Esophagus muscularis mucosa (tissue), 4 donors: ENCODE results near the gene LUC7L2. TPM values are rescaled to one million over a fixed set of nuclear protein-coding genes. Genes with fewer than 3 reads are reported as not detected.
"Not testable (repeated sequence)": the region's sequence is repeated elsewhere in the genome, so short reads cannot be mapped to it uniquely, and the experiment has no call there.

Experiments
- DNase-seq: peaks from one replicate; pipeline ENCODE4 v3.0.0-alpha.2; 2017; ENCODE audit errors: extremely low spot score
- H3K27ac ChIP-seq, 4 donors: fragments of 200-600 bp; sonication (generic); replicated peaks in 1 of 4; 1 replicate in 3 of 4; 2 replicates in 1 of 4; pipeline ENCODE4 v1.5.1; 2016 to 2019; ENCODE audit warnings: mild to moderate bottlenecking in 1 of 4
- H3K27me3 ChIP-seq, 4 donors: fragments of 200-600 bp; sonication (generic); one replicate each; pipeline versions ENCODE4 v1.5.1 to v1.6.0; 2016 to 2019
- H3K36me3 ChIP-seq, 4 donors: fragments of 200-600 bp; sonication (generic); one replicate each; pipeline ENCODE4 v1.5.1; 2016 to 2019
- H3K4me1 ChIP-seq, 4 donors: fragments of 200-600 bp; sonication (generic); one replicate each; pipeline ENCODE4 v1.5.1; 2016 to 2019
- H3K4me3 ChIP-seq, 4 donors: fragments of 200-600 bp; sonication (generic); 1 replicate in 2 of 4; 2 replicates in 2 of 4; pipeline ENCODE4 v1.5.1; 2016 to 2019; ENCODE audit warnings: mild to moderate bottlenecking in 4 of 4, moderate library complexity in 1 of 4
- H3K9me3 ChIP-seq, 4 donors: fragments of 200-600 bp; sonication (generic); 1 replicate in 3 of 4; 2 replicates in 1 of 4; pipeline ENCODE4 v1.5.1; 2016 to 2019
- EP300 ChIP-seq: sonication (generic); formaldehyde crosslinking; IDR thresholded peaks from one replicate; pipeline ENCODE4 v1.6.1; 2017; ENCODE audit warnings: antibody characterized with exemption
- POLR2A ChIP-seq: fragments of 450-650 bp; IDR thresholded peaks from one replicate; pipeline ENCODE4 v1.6.1; 2017; ENCODE audit warnings: antibody characterized with exemption, moderate library complexity, mild to moderate bottlenecking, low read depth
- POLR2AphosphoS5 ChIP-seq, 2 donors: sonication (generic); formaldehyde crosslinking; IDR thresholded peaks; one replicate each; pipeline ENCODE4 v1.6.1; 2017; ENCODE audit warnings: antibody characterized with exemption in 2 of 2
- WGBS: methylation state at CpG from one replicate; pipeline ENCODE4 v1.1.5; 2018; 5-methylcytosine and 5-hydroxymethylcytosine counted together
- intact Hi-C: fragments of 100-400 bp; cut with DNase I; formaldehyde crosslinking; loops from one replicate; pipeline ENCODE4 v1.15.1; 2023
- total RNA-seq, 4 donors: library from RNA; depleted of rRNA; stranded (reverse); fragments of >200 nt; gene quantifications; one replicate each; pipeline versions ENCODE4 v1.1.0 to v1.2.1, GENCODE V29; 2016
- TF ChIP-seq, protein P1 (sequence below), 3 experiments: fragments of 200-600 bp in 2 of 3; fragments of 450-650 bp in 1 of 3; sonication (generic) in 2 of 3; IDR thresholded peaks; one replicate each; pipeline ENCODE4 v1.5.1; 2017 to 2019; ENCODE audit warnings: antibody characterized with exemption in 3 of 3, mild to moderate bottlenecking in 2 of 3, moderate library complexity in 1 of 3

The LUC7L2 gene
- total RNA-seq, 4 donors from 2014 or later, result 56.0 to 63.7 (median 58.3) TPM

DNA sequence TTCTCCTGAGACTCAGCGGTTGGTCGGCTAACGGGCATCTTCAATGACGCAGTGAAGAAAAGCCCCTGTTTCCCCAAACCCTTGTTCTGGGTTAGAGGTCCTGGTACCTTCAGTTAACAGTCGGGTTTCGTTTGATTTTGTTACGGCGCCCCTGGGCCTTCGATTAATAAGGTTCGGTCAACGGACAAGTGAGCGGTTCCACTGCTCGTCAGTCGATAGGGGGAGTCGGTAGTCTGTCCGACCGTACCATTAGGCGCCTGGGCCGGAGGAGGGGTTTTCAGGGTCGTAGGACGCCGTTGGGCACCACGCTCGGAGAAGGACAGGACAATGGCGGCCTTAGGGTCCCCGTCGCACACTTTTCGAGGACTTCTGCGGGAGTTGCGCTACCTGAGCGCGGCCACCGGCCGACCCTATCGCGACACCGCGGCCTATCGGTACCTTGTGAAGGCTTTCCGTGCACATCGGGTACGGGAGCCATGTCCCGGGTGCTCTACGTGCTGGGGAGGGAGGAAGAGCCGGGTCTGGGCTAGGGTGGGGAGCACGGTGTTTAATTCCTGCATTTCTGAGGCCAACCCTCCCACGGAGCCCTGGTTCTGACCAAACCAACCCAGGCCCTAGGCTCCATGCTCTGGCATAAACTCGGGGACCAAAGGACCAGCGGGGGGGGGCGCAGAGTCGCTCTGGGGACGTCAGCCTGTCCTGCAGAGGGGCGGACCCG, 18.5 kb upstream of the LUC7L2 start, which contains the start of gene FMC1:
Gene FMC1, plus strand, starts transcription at position 280 of the 718 bp plus-strand sequence. Its CDS starts 48 bp downstream, at position 328.
- TF ChIP-seq POLR2AphosphoS5 (IDR thresholded peaks at IDR 0.05) (peak; percentile 44 to 92), EP300 (no peak), POLR2A (peak; percentile 70)
- TF ChIP-seq, protein P1, sequence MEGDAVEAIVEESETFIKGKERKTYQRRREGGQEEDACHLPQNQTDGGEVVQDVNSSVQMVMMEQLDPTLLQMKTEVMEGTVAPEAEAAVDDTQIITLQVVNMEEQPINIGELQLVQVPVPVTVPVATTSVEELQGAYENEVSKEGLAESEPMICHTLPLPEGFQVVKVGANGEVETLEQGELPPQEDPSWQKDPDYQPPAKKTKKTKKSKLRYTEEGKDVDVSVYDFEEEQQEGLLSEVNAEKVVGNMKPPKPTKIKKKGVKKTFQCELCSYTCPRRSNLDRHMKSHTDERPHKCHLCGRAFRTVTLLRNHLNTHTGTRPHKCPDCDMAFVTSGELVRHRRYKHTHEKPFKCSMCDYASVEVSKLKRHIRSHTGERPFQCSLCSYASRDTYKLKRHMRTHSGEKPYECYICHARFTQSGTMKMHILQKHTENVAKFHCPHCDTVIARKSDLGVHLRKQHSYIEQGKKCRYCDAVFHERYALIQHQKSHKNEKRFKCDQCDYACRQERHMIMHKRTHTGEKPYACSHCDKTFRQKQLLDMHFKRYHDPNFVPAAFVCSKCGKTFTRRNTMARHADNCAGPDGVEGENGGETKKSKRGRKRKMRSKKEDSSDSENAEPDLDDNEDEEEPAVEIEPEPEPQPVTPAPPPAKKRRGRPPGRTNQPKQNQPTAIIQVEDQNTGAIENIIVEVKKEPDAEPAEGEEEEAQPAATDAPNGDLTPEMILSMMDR (IDR thresholded peaks at IDR 0.05), result peak in 2 of 3 experiments; percentile 32 to 55
- WGBS, result 0% methylated on average over 43 of the region's 54 CpGs
- peaks cover 0 to 10% (median 7%) of the 10 kb centered on the region in 4 donors for H3K36me3 ChIP-seq
- peaks cover 9 to 20% (median 18%) of the 10 kb centered on the region in 4 donors for H3K4me1 ChIP-seq
- DNase-seq, result peak; percentile 98
- intact Hi-C loops, result no loop called here
- H3K9me3 ChIP-seq, result peaks cover 0 to 8% (median 2%) of the 10 kb centered on the region in 4 donors
- peak within 1 kb of the TSS; percentile 75 to 92 (median 78) for H3K4me3 ChIP-seq
- no peaks in the 10 kb centered on the region for H3K27me3 ChIP-seq
- peak within 1 kb of the TSS; percentile 97 to 100 (median 98) for H3K27ac ChIP-seq

DNA sequence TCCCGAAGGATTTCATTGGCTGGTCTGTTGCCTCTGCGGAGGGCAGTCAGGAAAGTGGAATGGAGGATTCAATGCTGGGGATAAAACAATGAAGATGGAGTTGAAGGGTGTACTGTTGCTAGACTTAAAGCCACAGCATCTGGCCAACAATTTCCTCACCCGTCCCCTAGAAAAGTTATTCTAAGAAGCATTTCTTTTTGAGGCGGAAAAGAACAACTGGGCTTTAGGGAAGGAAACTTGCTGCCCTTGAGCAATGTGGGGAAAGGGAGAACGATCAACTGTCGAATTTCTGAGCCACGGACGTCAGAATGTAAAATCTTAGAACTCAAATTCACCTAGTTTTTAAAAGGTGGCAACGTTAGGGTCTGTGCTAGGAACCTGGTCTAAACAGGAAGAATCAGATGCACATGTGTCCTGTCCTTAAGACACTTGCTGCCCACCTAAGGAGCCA, 17.9 kb upstream of the LUC7L2 start:
- no peaks in the 10 kb centered on the region for H3K27me3 ChIP-seq
- H3K4me1 ChIP-seq, result peaks cover 9 to 20% (median 18%) of the 10 kb centered on the region in 4 donors
- H3K27ac ChIP-seq, result peak overlapping the region; percentile 97 to 100 (median 98)
- peaks cover 0 to 8% (median 2%) of the 10 kb centered on the region in 4 donors for H3K9me3 ChIP-seq
- peak overlapping the region; percentile 75 to 92 (median 78) for H3K4me3 ChIP-seq
- intact Hi-C loops, result loop anchor here (2.0 kb wide), 1 partner anchor 17 kb away; the partner anchor contains the start of gene LUC7L2
- DNase-seq, result no peak
- 0% methylated on average over 9 of the region's 9 CpGs for WGBS
- H3K36me3 ChIP-seq, result peaks cover 0 to 16% (median 13%) of the 10 kb centered on the region in 4 donors
- TF ChIP-seq POLR2AphosphoS5 (IDR thresholded peaks at IDR 0.05) (peak in 1 of 2 donors; percentile 83), POLR2A (no peak)

DNA sequence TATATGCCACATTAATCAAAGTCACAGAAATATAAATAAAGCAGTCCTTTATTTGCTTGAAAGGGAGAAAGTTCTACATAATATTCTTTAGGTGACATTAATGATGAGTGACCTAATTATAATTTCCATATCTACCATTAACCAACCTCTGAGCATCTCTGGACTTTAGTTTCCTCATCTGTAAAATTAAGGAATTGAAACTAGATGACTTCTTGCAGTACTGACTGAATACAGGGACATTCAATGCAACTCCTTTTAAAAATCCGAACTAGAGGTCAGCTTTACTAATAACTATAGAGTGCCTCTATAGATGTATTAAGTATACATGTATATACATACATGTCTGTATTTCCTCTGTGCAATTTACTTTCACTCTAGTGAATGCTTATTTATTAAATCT, 14.7 kb upstream of the LUC7L2 start:
- 84% methylated on average over 1 of the region's 1 CpG for WGBS
- H3K36me3 ChIP-seq, result peaks cover 0 to 43% (median 23%) of the 10 kb centered on the region in 4 donors
- intact Hi-C loops, result no loop called here
- H3K27me3 ChIP-seq, result no peaks in the 10 kb centered on the region
- TF ChIP-seq POLR2AphosphoS5 (IDR thresholded peaks at IDR 0.05), result no peak
- TF ChIP-seq, protein P1 (IDR thresholded peaks at IDR 0.05), result no peak
- no peak for TF ChIP-seq POLR2A
- TF ChIP-seq EP300, result no peak
- H3K4me1 ChIP-seq, result peaks cover 9 to 20% (median 18%) of the 10 kb centered on the region in 4 donors
- no peak for DNase-seq
- H3K27ac ChIP-seq, result no peak overlapping the region
- peaks cover 0 to under 1% (median 0%) of the 10 kb centered on the region in 4 donors for H3K9me3 ChIP-seq
- H3K4me3 ChIP-seq, result no peak overlapping the region

DNA sequence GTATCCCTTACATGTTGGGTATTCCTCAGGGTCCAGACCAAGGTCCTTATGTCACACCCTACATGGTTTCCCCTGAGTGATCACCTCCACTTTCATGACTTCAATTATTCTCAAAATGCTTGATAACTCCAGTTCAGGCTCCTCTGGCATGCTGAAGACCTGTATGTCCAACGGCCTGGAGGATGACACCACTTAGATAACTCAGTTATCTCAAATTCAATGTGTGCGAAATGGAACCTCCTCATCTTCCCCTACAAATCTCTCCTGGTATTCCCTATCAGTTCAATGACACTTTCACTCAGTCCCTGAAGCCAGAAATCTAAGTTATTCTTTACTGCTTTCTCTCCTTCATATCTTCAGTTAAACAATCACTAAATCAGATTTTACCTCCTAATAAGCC, 8.7 kb upstream of the LUC7L2 start:
- TF ChIP-seq POLR2AphosphoS5 (IDR thresholded peaks at IDR 0.05) (no peak), EP300 (no peak), POLR2A (no peak)
- Histone ChIP-seq H3K4me3 (no peak overlapping the region), H3K4me1 (no peaks in the 10 kb centered on the region), H3K9me3 (no peaks in the 10 kb centered on the region), H3K27ac (no peak overlapping the region), H3K27me3 (no peaks in the 10 kb centered on the region), H3K36me3 (peaks cover 0 to 55% (median 25%) of the 10 kb centered on the region in 4 donors)
- intact Hi-C loops, result no loop called here
- WGBS, result 95% methylated on average over 2 of the region's 2 CpGs
- DNase-seq, result no peak

DNA sequence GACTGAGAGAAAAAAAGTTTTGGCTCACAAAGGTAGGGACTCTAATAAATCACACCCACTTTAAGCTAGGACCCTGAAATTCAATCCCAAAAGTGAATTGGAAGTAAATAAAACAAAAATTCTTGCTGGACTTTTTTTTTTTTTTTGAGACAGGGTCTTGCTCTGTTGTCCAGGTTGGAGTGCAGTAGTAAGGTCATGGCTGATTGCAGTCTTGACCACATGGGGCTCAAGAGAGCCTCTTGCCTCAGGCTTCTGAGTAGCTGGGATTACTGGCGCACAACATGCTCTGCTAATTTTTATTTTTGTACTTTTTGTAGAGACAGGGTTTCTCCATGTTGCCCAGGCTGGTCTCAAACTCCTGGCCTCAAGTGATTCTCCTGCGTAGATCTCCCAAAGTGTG, 5.0 kb upstream of the LUC7L2 start:
- H3K27ac ChIP-seq, result no peak overlapping the region
- TF ChIP-seq POLR2AphosphoS5 (IDR thresholded peaks at IDR 0.05) (no peak), EP300 (no peak)
- WGBS, result 97% methylated on average over 2 of the region's 2 CpGs
- intact Hi-C loops, result no loop called here
- no peak for DNase-seq
- peaks cover 0 to 11% (median 10%) of the 10 kb centered on the region in 4 donors for H3K4me1 ChIP-seq
- H3K4me3 ChIP-seq, result no peak overlapping the region
- H3K27me3 ChIP-seq, result no peaks in the 10 kb centered on the region
- peaks cover 0 to 23% (median 9%) of the 10 kb centered on the region in 4 donors for H3K36me3 ChIP-seq
- H3K9me3 ChIP-seq, result no peaks in the 10 kb centered on the region

DNA sequence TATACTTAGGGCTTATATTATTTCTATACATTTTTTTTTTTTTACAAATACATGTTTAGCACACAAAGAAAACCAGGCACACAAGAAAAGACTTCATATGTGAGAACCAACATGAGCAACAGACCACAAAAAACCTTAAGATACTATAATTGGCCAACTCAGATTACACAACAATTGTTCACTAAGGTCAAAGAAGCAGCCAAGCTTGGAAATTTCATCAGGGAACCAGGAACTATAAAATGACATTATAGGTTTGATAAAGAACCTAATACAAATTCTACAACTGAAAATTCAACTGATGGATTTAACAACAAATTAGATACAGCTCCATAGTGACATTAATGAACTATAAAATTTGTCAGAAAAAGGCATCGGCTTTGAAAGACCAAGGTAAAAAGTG, 4.4 kb upstream of the LUC7L2 start:
- Histone ChIP-seq H3K27me3 (no peaks in the 10 kb centered on the region), H3K36me3 (peaks cover 0 to 17% (median 8%) of the 10 kb centered on the region in 4 donors), H3K4me1 (peaks cover 0 to 11% (median 10%) of the 10 kb centered on the region in 4 donors), H3K27ac (no peak overlapping the region), H3K4me3 (no peak overlapping the region), H3K9me3 (no peaks in the 10 kb centered on the region)
- DNase-seq, result no peak
- intact Hi-C loops, result no loop called here
- TF ChIP-seq POLR2AphosphoS5 (IDR thresholded peaks at IDR 0.05), result no peak
- no peak for TF ChIP-seq EP300
- no peak for TF ChIP-seq POLR2A
- TF ChIP-seq, protein P1 (IDR thresholded peaks at IDR 0.05), result no peak
- WGBS, result 94% methylated on average over 1 of the region's 1 CpG

DNA sequence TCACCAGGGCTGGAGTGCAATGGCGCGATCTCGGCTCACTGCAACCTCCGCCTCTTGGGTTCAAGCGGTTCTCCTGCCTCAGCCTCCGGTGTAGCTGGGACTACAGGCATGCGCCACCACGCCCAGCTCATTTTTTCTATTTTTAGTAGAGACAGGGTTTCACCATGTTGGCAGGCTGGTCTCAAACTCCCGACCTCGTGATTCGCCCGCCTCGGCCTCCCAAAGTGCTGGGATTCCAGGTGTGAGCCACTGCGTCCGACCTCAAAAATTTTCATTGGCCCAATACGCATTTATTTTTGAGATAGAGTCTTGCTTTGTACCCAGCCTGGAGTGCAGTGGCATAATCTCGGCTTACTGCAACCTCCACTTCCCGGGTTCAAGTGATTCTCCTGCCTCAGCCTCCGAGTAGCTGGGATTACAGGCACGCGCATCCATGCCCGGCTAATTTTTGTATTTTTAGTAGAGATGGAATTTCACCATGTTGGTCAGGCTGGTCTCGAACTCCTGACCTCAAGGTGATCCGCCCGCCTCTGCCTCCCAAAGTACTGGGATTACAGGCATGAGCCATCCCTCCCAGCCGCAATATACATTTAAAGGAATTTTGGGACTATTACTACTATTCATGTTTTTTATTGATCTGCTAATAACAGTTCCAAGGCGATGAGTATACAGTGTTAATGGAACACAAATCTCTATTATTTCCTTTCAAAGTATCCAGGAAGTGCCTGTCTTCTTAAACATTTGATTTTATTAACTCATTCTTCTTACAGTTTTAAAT, 1.8 kb upstream of the LUC7L2 start:
- not testable (repeated sequence) for H3K9me3 ChIP-seq, H3K36me3 ChIP-seq, DNase-seq, H3K27me3 ChIP-seq
- intact Hi-C loops, result loop anchor here (2.0 kb wide), 1 partner anchor 15 kb away; no protein-coding TSS in a partner anchor
- Histone ChIP-seq H3K4me3 (peak overlapping the region; percentile 78 to 100 (median 94)), H3K27ac (peak overlapping the region; percentile 97 to 100 (median 100)), H3K4me1 (peaks cover 21 to 32% (median 29%) of the 10 kb centered on the region in 4 donors)
- WGBS, result 91% methylated on average over 27 of the region's 27 CpGs
